Esophagus muscularis mucosa (tissue), 4 donors: Measurements from ENCODE around the gene RXRA. TPM values are rescaled to one million over a fixed set of nuclear protein-coding genes. Genes with fewer than 3 reads are reported as not detected.
A peak's percentile ranks its signal among the peaks of the same experiment; 100 is the strongest.

ENCODE experiments used
- DNase-seq: peaks from one replicate; pipeline ENCODE4 v3.0.0-alpha.2; 2017; ENCODE audit errors: extremely low spot score
- H3K27ac ChIP-seq, 4 donors: fragments of 200-600 bp; sonication (generic); replicated peaks in 1 of 4; 1 replicate in 3 of 4; 2 replicates in 1 of 4; pipeline ENCODE4 v1.5.1; 2016 to 2019; ENCODE audit warnings: mild to moderate bottlenecking in 1 of 4
- H3K27me3 ChIP-seq, 4 donors: fragments of 200-600 bp; sonication (generic); one replicate each; pipeline versions ENCODE4 v1.5.1 to v1.6.0; 2016 to 2019
- H3K36me3 ChIP-seq, 4 donors: fragments of 200-600 bp; sonication (generic); one replicate each; pipeline ENCODE4 v1.5.1; 2016 to 2019
- H3K4me1 ChIP-seq, 4 donors: fragments of 200-600 bp; sonication (generic); one replicate each; pipeline ENCODE4 v1.5.1; 2016 to 2019
- H3K4me3 ChIP-seq, 4 donors: fragments of 200-600 bp; sonication (generic); 1 replicate in 2 of 4; 2 replicates in 2 of 4; pipeline ENCODE4 v1.5.1; 2016 to 2019; ENCODE audit warnings: mild to moderate bottlenecking in 4 of 4, moderate library complexity in 1 of 4
- H3K9me3 ChIP-seq, 4 donors: fragments of 200-600 bp; sonication (generic); 1 replicate in 3 of 4; 2 replicates in 1 of 4; pipeline ENCODE4 v1.5.1; 2016 to 2019
- CTCF ChIP-seq, 3 experiments: fragments of 200-600 bp in 2 of 3; fragments of 450-650 bp in 1 of 3; sonication (generic) in 2 of 3; IDR thresholded peaks; one replicate each; pipeline ENCODE4 v1.5.1; 2017 to 2019; ENCODE audit warnings: antibody characterized with exemption in 3 of 3, mild to moderate bottlenecking in 2 of 3, moderate library complexity in 1 of 3
- EP300 ChIP-seq: sonication (generic); formaldehyde crosslinking; IDR thresholded peaks from one replicate; pipeline ENCODE4 v1.6.1; 2017; ENCODE audit warnings: antibody characterized with exemption
- POLR2A ChIP-seq: fragments of 450-650 bp; IDR thresholded peaks from one replicate; pipeline ENCODE4 v1.6.1; 2017; ENCODE audit warnings: antibody characterized with exemption, moderate library complexity, mild to moderate bottlenecking, low read depth
- POLR2AphosphoS5 ChIP-seq, 2 donors: sonication (generic); formaldehyde crosslinking; IDR thresholded peaks; one replicate each; pipeline ENCODE4 v1.6.1; 2017; ENCODE audit warnings: antibody characterized with exemption in 2 of 2
- whole genome bisulfite sequencing: methylation state at CpG from one replicate; pipeline ENCODE4 v1.1.5; 2018; 5-methylcytosine and 5-hydroxymethylcytosine counted together
- intact Hi-C: fragments of 100-400 bp; cut with DNase I; formaldehyde crosslinking; loops from one replicate; pipeline ENCODE4 v1.15.1; 2023
- total RNA-seq, 4 donors: library from RNA; depleted of rRNA; stranded (reverse); fragments of >200 nt; gene quantifications; one replicate each; pipeline versions ENCODE4 v1.1.0 to v1.2.1, GENCODE V29; 2016

The RXRA gene
- total RNA-seq, 4 donors from 2014 or later: 46.4 to 81.0 (median 63.7) TPM

GRCh38 chr9:134444038-134444315 is 117.7 kb downstream of the RXRA start:
- DNase-seq: no peak
- intact Hi-C loops: no loop called here
- TF ChIP-seq POLR2AphosphoS5 (IDR thresholded peaks at IDR 0.05) (no peak), CTCF (IDR thresholded peaks at IDR 0.05) (no peak), EP300 (no peak), POLR2A (no peak)
- H3K4me1 ChIP-seq: peaks cover 23 to 31% (median 27%) of the 10 kb centered on the region in 4 donors
- peaks cover 0 to 9% (median 6%) of the 10 kb centered on the region in 4 donors for H3K9me3 ChIP-seq
- H3K36me3 ChIP-seq: peaks cover 0 to 5% (median 2%) of the 10 kb centered on the region in 4 donors
- H3K27ac ChIP-seq: peak overlapping the region in 2 of 4 donors; percentile 16 to 30
- 89% methylated on average over 1 of the region's 2 CpGs for WGBS
- H3K4me3 ChIP-seq: no peak overlapping the region
- H3K27me3 ChIP-seq: peaks cover 0 to 14% (median 3%) of the 10 kb centered on the region in 4 donors

- TF ChIP-seq POLR2AphosphoS5 (IDR thresholded peaks at IDR 0.05) (no peak), CTCF (IDR thresholded peaks at IDR 0.05) (no peak), POLR2A (no peak)
- peaks cover 0 to 14% (median 3%) of the 10 kb centered on the region in 4 donors for H3K27me3 ChIP-seq
- peaks cover 23 to 31% (median 28%) of the 10 kb centered on the region in 4 donors for H3K4me1 ChIP-seq
- intact Hi-C loops: loop anchor here (5.0 kb wide), 1 partner anchor 297 kb away; no protein-coding TSS in a partner anchor
- 65% methylated on average over 8 of the region's 8 CpGs for WGBS
- H3K27ac ChIP-seq: no peak overlapping the region
- no peak for DNase-seq
- H3K9me3 ChIP-seq: peaks cover 0 to 12% (median 7%) of the 10 kb centered on the region in 4 donors
- no peaks in the 10 kb centered on the region for H3K36me3 ChIP-seq
- no peak overlapping the region for H3K4me3 ChIP-seq
These were observed 118.7 kb downstream of the RXRA start for GRCh38 chr9:134445000-134445399.

GRCh38 chr9:134449180-134449916 is 123.1 kb downstream of the RXRA start:
- H3K9me3 ChIP-seq: peaks cover 0 to 12% (median 7%) of the 10 kb centered on the region in 4 donors
- 15% methylated on average over 10 of the region's 10 CpGs for WGBS
- intact Hi-C loops: loop anchor here (5.0 kb wide), 1 partner anchor 293 kb away; no protein-coding TSS in a partner anchor
- peak; percentile 98 for DNase-seq
- H3K4me1 ChIP-seq: peaks cover 0 to 8% (median 2%) of the 10 kb centered on the region in 4 donors
- no peaks in the 10 kb centered on the region for H3K36me3 ChIP-seq
- no peak overlapping the region for H3K27ac ChIP-seq
- no peak for TF ChIP-seq POLR2A
- peak; percentile 19 to 68 for TF ChIP-seq POLR2AphosphoS5 (IDR thresholded peaks at IDR 0.05)
- no peak for TF ChIP-seq EP300
- TF ChIP-seq CTCF (IDR thresholded peaks at IDR 0.05): peak; percentile 83 to 97 (median 86)
- no peaks in the 10 kb centered on the region for H3K27me3 ChIP-seq
- H3K4me3 ChIP-seq: no peak overlapping the region

GRCh38 chr9:134451700-134452458 is 125.6 kb downstream of the RXRA start:
- TF ChIP-seq CTCF (IDR thresholded peaks at IDR 0.05): no peak
- no peak for TF ChIP-seq POLR2AphosphoS5 (IDR thresholded peaks at IDR 0.05)
- no peak for TF ChIP-seq POLR2A
- TF ChIP-seq EP300: no peak
- no peaks in the 10 kb centered on the region for H3K27me3 ChIP-seq
- no peaks in the 10 kb centered on the region for H3K36me3 ChIP-seq
- DNase-seq: no peak
- H3K4me3 ChIP-seq: no peak overlapping the region
- H3K9me3 ChIP-seq: peaks cover 0 to 12% (median 7%) of the 10 kb centered on the region in 4 donors
- H3K27ac ChIP-seq: no peak overlapping the region
- WGBS: 94% methylated on average over 2 of the region's 2 CpGs
- peaks cover 17 to 29% (median 20%) of the 10 kb centered on the region in 4 donors for H3K4me1 ChIP-seq
- intact Hi-C loops: loop anchor here (5.0 kb wide), 1 partner anchor 240 kb away; no protein-coding TSS in a partner anchor
